SK-N-SH treated with all-trans-retinoic acid at 6 μM for 48 hours (cell line): ENCODE measurements around the gene COL11A1.

Experiments
- ATAC-seq: fragments of 200-7000 bp; cut with Tn5 transposase; 3 replicates; pipeline ENCODE4 v1.9.1; 2020; ENCODE audit warnings: mild to moderate bottlenecking, moderate library complexity
- CSDC2 ChIP-seq: fragments of 250-450 bp; sonication (Bioruptor Pico); IDR thresholded peaks from 2 replicates; pipeline ENCODE4 v1.5.0; 2020; ENCODE audit warnings: mild to moderate bottlenecking, moderate library complexity
- CSRNP3 ChIP-seq: fragments of 250-450 bp; sonication (Bioruptor Pico); IDR thresholded peaks from 2 replicates; pipeline ENCODE4 v1.5.1; 2021; ENCODE audit warnings: mild to moderate bottlenecking, moderate library complexity
- ESRRG ChIP-seq: fragments of 250-450 bp; sonication (Bioruptor Pico); IDR thresholded peaks from 2 replicates; pipeline ENCODE4 v1.6.1; 2021; ENCODE audit warnings: mild to moderate bottlenecking
- GLIS3 ChIP-seq: fragments of 250-450 bp; sonication (Bioruptor Pico); IDR thresholded peaks from 2 replicates; pipeline ENCODE4 v1.5.0; 2020; ENCODE audit warnings: mild to moderate bottlenecking, moderate library complexity
- ISL1 ChIP-seq: fragments of 250-450 bp; sonication (Bioruptor Pico); IDR thresholded peaks from 2 replicates; pipeline ENCODE4 v2.1.2; 2022; ENCODE audit warnings: mild to moderate bottlenecking, moderate library complexity
- PPARA ChIP-seq: fragments of 250-450 bp; sonication (Bioruptor Pico); IDR thresholded peaks from 2 replicates; pipeline ENCODE4 v1.5.0; 2020; ENCODE audit warnings: mild to moderate bottlenecking, borderline replicate concordance
- RARB ChIP-seq: fragments of 250-450 bp; sonication (Bioruptor Pico); IDR thresholded peaks from 2 replicates; pipeline ENCODE4 v1.8.0; 2021; ENCODE audit warnings: mild to moderate bottlenecking, moderate library complexity
- SNAI2 ChIP-seq: fragments of 250-450 bp; sonication (Bioruptor Pico); IDR thresholded peaks from 2 replicates; pipeline ENCODE4 v1.5.0; 2020; ENCODE audit warnings: mild to moderate bottlenecking, moderate library complexity
- TOX ChIP-seq: fragments of 250-450 bp; sonication (Bioruptor Pico); IDR thresholded peaks from 2 replicates; pipeline ENCODE4 v1.8.0; 2021; ENCODE audit warnings: mild to moderate bottlenecking, moderate library complexity, borderline replicate concordance
- TSHZ2 ChIP-seq: fragments of 250-450 bp; sonication (Bioruptor Pico); IDR thresholded peaks from 2 replicates; pipeline ENCODE4 v1.5.0; 2020; ENCODE audit warnings: mild to moderate bottlenecking, moderate library complexity
- ZC3H10 ChIP-seq: fragments of 250-450 bp; sonication (Bioruptor Pico); IDR thresholded peaks from 2 replicates; pipeline ENCODE4 v1.5.1; 2021; ENCODE audit warnings: mild to moderate bottlenecking, moderate library complexity
- ZFP3 ChIP-seq: fragments of 250-450 bp; sonication (Bioruptor Pico); IDR thresholded peaks from 2 replicates; pipeline ENCODE4 v1.5.0; 2020; ENCODE audit warnings: mild to moderate bottlenecking, moderate library complexity
- ZFP30 ChIP-seq: fragments of 450-650 bp; formaldehyde crosslinking; IDR thresholded peaks from 2 replicates; pipeline ENCODE4 v1.5.0; 2022; ENCODE audit warnings: mild to moderate bottlenecking, moderate library complexity
- ZNF565 ChIP-seq: fragments of 450-650 bp; formaldehyde crosslinking; conservative IDR thresholded peaks from 2 replicates; pipeline ENCODE4 v1.5.0; 2020; ENCODE audit warnings: low read depth, mild to moderate bottlenecking, moderate library complexity
- ZNF70 ChIP-seq: fragments of 450-650 bp; formaldehyde crosslinking; IDR thresholded peaks from 2 replicates; pipeline ENCODE4 v1.5.0; 2020; ENCODE audit warnings: mild to moderate bottlenecking, moderate library complexity
- ZNF8 ChIP-seq: fragments of 450-650 bp; formaldehyde crosslinking; IDR thresholded peaks from 2 replicates; pipeline ENCODE4 v1.5.0; 2020; ENCODE audit warnings: mild to moderate bottlenecking, moderate library complexity
- TF ChIP-seq, protein P1 (sequence below): fragments of 250-450 bp; sonication (Bioruptor Pico); IDR thresholded peaks from 2 replicates; pipeline ENCODE4 v1.5.1; 2020; ENCODE audit warnings: low read depth, mild to moderate bottlenecking, moderate library complexity
- TF ChIP-seq, protein P2 (sequence below): fragments of 250-450 bp; sonication (Bioruptor Pico); IDR thresholded peaks from 2 replicates; pipeline ENCODE4 v1.8.0; 2020; ENCODE audit warnings: mild to moderate bottlenecking, moderate library complexity, borderline replicate concordance
- TF ChIP-seq, protein P3 (sequence below): fragments of 250-450 bp; sonication (Bioruptor Pico); IDR thresholded peaks from 2 replicates; pipeline ENCODE4 v1.8.0; 2021; ENCODE audit warnings: low read depth, mild to moderate bottlenecking, moderate library complexity, borderline replicate concordance

The COL11A1 gene

GRCh38 chr1:103063921-103064320 lies 44.4 kb downstream of the COL11A1 start:
- ATAC-seq = no peak
- no peak for TF ChIP-seq GLIS3
- no peak for TF ChIP-seq ESRRG (CRISPR knock-in tag)
- no peak for TF ChIP-seq TOX (CRISPR knock-in tag)
- no peak for TF ChIP-seq ZNF565
- TF ChIP-seq, protein P1, sequence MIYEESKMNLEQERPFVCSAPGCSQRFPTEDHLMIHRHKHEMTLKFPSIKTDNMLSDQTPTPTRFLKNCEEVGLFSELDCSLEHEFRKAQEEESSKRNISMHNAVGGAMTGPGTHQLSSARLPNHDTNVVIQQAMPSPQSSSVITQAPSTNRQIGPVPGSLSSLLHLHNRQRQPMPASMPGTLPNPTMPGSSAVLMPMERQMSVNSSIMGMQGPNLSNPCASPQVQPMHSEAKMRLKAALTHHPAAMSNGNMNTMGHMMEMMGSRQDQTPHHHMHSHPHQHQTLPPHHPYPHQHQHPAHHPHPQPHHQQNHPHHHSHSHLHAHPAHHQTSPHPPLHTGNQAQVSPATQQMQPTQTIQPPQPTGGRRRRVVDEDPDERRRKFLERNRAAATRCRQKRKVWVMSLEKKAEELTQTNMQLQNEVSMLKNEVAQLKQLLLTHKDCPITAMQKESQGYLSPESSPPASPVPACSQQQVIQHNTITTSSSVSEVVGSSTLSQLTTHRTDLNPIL (CRISPR knock-in tag) = no peak
- TF ChIP-seq, protein P2, sequence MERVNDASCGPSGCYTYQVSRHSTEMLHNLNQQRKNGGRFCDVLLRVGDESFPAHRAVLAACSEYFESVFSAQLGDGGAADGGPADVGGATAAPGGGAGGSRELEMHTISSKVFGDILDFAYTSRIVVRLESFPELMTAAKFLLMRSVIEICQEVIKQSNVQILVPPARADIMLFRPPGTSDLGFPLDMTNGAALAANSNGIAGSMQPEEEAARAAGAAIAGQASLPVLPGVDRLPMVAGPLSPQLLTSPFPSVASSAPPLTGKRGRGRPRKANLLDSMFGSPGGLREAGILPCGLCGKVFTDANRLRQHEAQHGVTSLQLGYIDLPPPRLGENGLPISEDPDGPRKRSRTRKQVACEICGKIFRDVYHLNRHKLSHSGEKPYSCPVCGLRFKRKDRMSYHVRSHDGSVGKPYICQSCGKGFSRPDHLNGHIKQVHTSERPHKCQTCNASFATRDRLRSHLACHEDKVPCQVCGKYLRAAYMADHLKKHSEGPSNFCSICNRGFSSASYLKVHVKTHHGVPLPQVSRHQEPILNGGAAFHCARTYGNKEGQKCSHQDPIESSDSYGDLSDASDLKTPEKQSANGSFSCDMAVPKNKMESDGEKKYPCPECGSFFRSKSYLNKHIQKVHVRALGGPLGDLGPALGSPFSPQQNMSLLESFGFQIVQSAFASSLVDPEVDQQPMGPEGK = no peak
- TF ChIP-seq CSRNP3 (CRISPR knock-in tag) = no peak
- no peak for TF ChIP-seq CSDC2 (CRISPR knock-in tag)
- no peak for TF ChIP-seq SNAI2 (CRISPR knock-in tag)
- no peak for TF ChIP-seq ISL1 (CRISPR knock-in tag)
- TF ChIP-seq ZFP30 (CRISPR knock-in tag) = no peak
- no peak for TF ChIP-seq RARB (CRISPR knock-in tag)
- TF ChIP-seq ZNF8 = no peak
- TF ChIP-seq PPARA (CRISPR knock-in tag) = no peak
- TF ChIP-seq TSHZ2 (CRISPR knock-in tag) = no peak

- TF ChIP-seq ZC3H10 (no peak), SNAI2 (CRISPR knock-in tag) (no peak), ESRRG (CRISPR knock-in tag) (no peak), ZFP30 (CRISPR knock-in tag) (no peak), ZNF565 (no peak), ZNF8 (no peak), ZNF70 (CRISPR knock-in tag) (no peak), TSHZ2 (CRISPR knock-in tag) (no peak), ZFP3 (no peak), CSDC2 (CRISPR knock-in tag) (no peak), GLIS3 (no peak), PPARA (CRISPR knock-in tag) (no peak), ISL1 (CRISPR knock-in tag) (no peak), TOX (CRISPR knock-in tag) (no peak)
- TF ChIP-seq, protein P3, sequence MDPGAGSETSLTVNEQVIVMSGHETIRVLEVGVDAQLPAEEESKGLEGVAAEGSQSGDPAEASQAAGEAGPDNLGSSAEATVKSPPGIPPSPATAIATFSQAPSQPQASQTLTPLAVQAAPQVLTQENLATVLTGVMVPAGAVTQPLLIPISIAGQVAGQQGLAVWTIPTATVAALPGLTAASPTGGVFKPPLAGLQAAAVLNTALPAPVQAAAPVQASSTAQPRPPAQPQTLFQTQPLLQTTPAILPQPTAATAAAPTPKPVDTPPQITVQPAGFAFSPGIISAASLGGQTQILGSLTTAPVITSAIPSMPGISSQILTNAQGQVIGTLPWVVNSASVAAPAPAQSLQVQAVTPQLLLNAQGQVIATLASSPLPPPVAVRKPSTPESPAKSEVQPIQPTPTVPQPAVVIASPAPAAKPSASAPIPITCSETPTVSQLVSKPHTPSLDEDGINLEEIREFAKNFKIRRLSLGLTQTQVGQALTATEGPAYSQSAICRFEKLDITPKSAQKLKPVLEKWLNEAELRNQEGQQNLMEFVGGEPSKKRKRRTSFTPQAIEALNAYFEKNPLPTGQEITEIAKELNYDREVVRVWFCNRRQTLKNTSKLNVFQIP (CRISPR knock-in tag) = no peak
- TF ChIP-seq, protein P2 = no peak
- TF ChIP-seq, protein P1 (CRISPR knock-in tag) = no peak
- no peak for ATAC-seq
These were observed 49.9 kb downstream of the COL11A1 start for GRCh38 chr1:103058391-103058790.
